Endothelial cell of umbilical vein (primary cell): Measurements from ENCODE around the gene PXMP4. TPM values are rescaled to one million over a fixed set of nuclear protein-coding genes. Genes with fewer than 3 reads are reported as not detected.
A peak's percentile ranks its signal among the peaks of the same experiment; 100 is the strongest.

ENCODE experiments used
- BruUV-seq: library from RNA; stranded (reverse); fragments of 400-500 nt; replicated peaks from 2 replicates; lab custom pipeline; 2021; lab: Mats Ljungman, UMichigan
- CTCF ChIA-PET: fragments of 300-600, 350-600 bp; sonication (Branson Sonifier 250); formaldehyde crosslinking; loops from one replicate; lab custom pipeline; 2021; ENCODE audit warnings: antibody characterized with exemption, inconsistent platforms; lab: Charles Lee
- POLR2A ChIA-PET: fragments of 300-600, 350-600 bp; sonication (Branson Sonifier 250); formaldehyde crosslinking; loops from one replicate; lab custom pipeline; 2021; ENCODE audit warnings: antibody characterized with exemption, inconsistent platforms; lab: Charles Lee
- DNase-seq: peaks from one replicate; pipeline ENCODE4 v3.0.0-alpha.2; 2011; ENCODE audit warnings: low read depth, low spot score
- FAIRE-seq: peaks from 2 replicates; lab custom pipeline; 2011; peaks lifted over from hg19 to GRCh38; lab: Jason Lieb, UNC
- H2AFZ ChIP-seq: 2 replicates; pipeline ENCODE4 v1.6.0; 2012; ENCODE audit warnings: low read depth, low read length, control low read depth, inconsistent platforms
- H3K27ac ChIP-seq: 2 replicates; pipeline ENCODE4 v1.5.1; 2011; ENCODE audit warnings: low read depth, mild to moderate bottlenecking, control low read depth, low read length, moderate library complexity; ENCODE audit not compliant: insufficient read depth
- H3K27me3 ChIP-seq, 2 experiments: 2 replicates each; pipeline versions ENCODE4 v1.6.0 to v1.6.1; 2011; ENCODE audit warnings: low read length in 2 of 2, mixed read lengths in 1 of 2; ENCODE audit not compliant: control insufficient read depth in 2 of 2, insufficient read depth in 2 of 2
- H3K36me3 ChIP-seq, 2 experiments: 2 replicates in 1 of 2; 3 replicates in 1 of 2; pipeline ENCODE4 v1.5.1; 2011; ENCODE audit warnings: low read length in 2 of 2, mild to moderate bottlenecking in 1 of 2, moderate library complexity in 1 of 2; ENCODE audit not compliant: control insufficient read depth in 2 of 2, insufficient read depth in 2 of 2; ENCODE audit errors: extremely low read depth in 1 of 2
- H3K4me1 ChIP-seq: 3 replicates; pipeline ENCODE4 v1.5.1; 2011; ENCODE audit warnings: mild to moderate bottlenecking, low read length; ENCODE audit not compliant: control insufficient read depth, insufficient read depth; ENCODE audit errors: extremely low read depth
- H3K4me2 ChIP-seq: 2 replicates; pipeline ENCODE4 v1.6.1; 2011; ENCODE audit warnings: low read length, control low read depth, mixed read lengths; ENCODE audit not compliant: insufficient read depth
- H3K4me3 ChIP-seq, 3 experiments: fragments of 200-600 bp in 1 of 3; sonication (generic), shearing (Covaris generic) in 1 of 3; replicated peaks in 1 of 3; 2 replicates each; pipeline ENCODE4 v1.5.1; 2011 to 2016; ENCODE audit warnings: control low read depth in 3 of 3, low read length in 3 of 3, mild to moderate bottlenecking in 2 of 3, inconsistent platforms in 1 of 3, low read depth in 1 of 3, moderate library complexity in 1 of 3; ENCODE audit not compliant: insufficient read depth in 1 of 3
- H3K79me2 ChIP-seq: 2 replicates; pipeline ENCODE4 v1.6.0; 2012; ENCODE audit warnings: low read length, inconsistent platforms; ENCODE audit not compliant: control insufficient read depth, insufficient read depth
- H3K9ac ChIP-seq: replicated peaks from 2 replicates; pipeline ENCODE3; 2011; ENCODE audit warnings: low read length, control low read depth; ENCODE audit not compliant: insufficient read depth; ENCODE audit errors: extremely low read depth
- H3K9me1 ChIP-seq: replicated peaks from 3 replicates; pipeline ENCODE4 v1.6.0; 2011; ENCODE audit warnings: mild to moderate bottlenecking, low read length; ENCODE audit not compliant: control insufficient read depth, insufficient read depth; ENCODE audit errors: extremely low read depth
- H3K9me3 ChIP-seq: replicated peaks from 2 replicates; pipeline ENCODE4 v1.5.1; 2012; ENCODE audit warnings: low read length, inconsistent platforms; ENCODE audit not compliant: control insufficient read depth, insufficient read depth
- H4K20me1 ChIP-seq: replicated peaks from 2 replicates; pipeline ENCODE3; 2011; ENCODE audit warnings: mild to moderate bottlenecking, low read length; ENCODE audit not compliant: control insufficient read depth, insufficient read depth; ENCODE audit errors: extremely low read depth
- GATA2 ChIP-seq: IDR thresholded peaks from 2 replicates; pipeline ENCODE4 v1.7.0; 2011; ENCODE audit warnings: low read depth, mild to moderate bottlenecking, moderate library complexity, mixed read lengths, low read length; ENCODE audit not compliant: insufficient read length, insufficient read depth
- JUN ChIP-seq: IDR thresholded peaks from 2 replicates; pipeline ENCODE4 v1.6.1; 2011; ENCODE audit warnings: borderline replicate concordance, low read depth; ENCODE audit not compliant: insufficient read length, insufficient read depth
- POLR2A ChIP-seq: IDR thresholded peaks from 2 replicates; pipeline ENCODE4 v1.6.1; 2012; ENCODE audit warnings: low read depth, mild to moderate bottlenecking, control low read depth, low read length
- POLR2AphosphoS5 ChIP-seq: IDR thresholded peaks from 2 replicates; pipeline ENCODE4 v1.6.1; 2012; ENCODE audit warnings: low read depth, mild to moderate bottlenecking, control low read depth, low read length, moderate library complexity; ENCODE audit not compliant: insufficient read depth
- dilution Hi-C: fragments of 300-500 bp; cut with MboI; formaldehyde crosslinking; loops from one replicate; pipeline ENCODE4 v1.15.0; 2019; ENCODE audit warnings: low sequenced_read_pairs; ENCODE audit not compliant: extremely low pct_ligation_motif_present
- intact Hi-C: fragments of 100-400 bp; cut with micrococcal nuclease; formaldehyde crosslinking; loops from one replicate; pipeline ENCODE4 v1.10.0; 2022
- polyA plus RNA-seq, 4 experiments: library from polyadenylated mRNA; depleted of rRNA in 3 of 4; stranded (reverse) in 3 of 4; unstranded in 1 of 4; fragments of >200 nt; gene quantifications; 2 replicates each; pipeline versions ENCODE4 v1.2.1 to v1.2.3, GENCODE V29; 2011 to 2012; ENCODE audit warnings: missing spikeins in 1 of 4
- total RNA-seq: library from RNA; stranded (reverse); gene quantifications from 2 replicates; pipeline ENCODE4 v1.2.3, GENCODE V29; 2021
- TF ChIP-seq, protein P1 (sequence below), 2 donors: IDR thresholded peaks; 1 replicate in 1 of 2; 2 replicates in 1 of 2; pipeline ENCODE4 v1.5.1; 2011; ENCODE audit warnings: low read length in 2 of 2, mild to moderate bottlenecking in 2 of 2, moderate library complexity in 2 of 2, control low read depth in 1 of 2, inconsistent platforms in 1 of 2, low read depth in 1 of 2; ENCODE audit not compliant: insufficient read depth in 1 of 2; ENCODE audit errors: extremely low read depth in 1 of 2

PXMP4 gene
- total and polyA plus RNA-seq, 2 donors (not counting 3 experiments of a cell fraction or from before 2014, with no cell fraction given) = 6.9 to 8.5 TPM

DNA sequence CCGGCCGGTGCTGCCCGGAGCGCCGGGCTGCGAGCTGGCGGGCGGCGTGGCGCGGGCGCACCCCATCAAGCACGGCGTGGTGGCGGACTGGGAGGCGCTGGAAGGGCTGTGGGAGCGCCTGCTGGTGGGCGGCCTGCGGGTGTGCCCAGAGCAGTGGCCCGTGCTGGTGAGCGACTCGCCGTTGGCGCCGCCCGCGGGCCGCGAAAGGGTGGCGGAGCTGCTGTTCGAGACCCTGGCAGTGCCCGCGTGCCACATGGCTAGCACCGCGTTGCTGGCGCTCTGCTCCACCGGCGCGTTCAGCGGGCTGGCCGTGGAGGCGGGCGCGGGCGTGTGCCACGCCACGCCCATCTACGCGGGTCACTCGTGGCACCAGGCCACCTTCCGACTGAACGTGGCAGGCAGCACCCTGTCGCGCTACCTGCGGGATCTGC, 52.9 kb downstream of the PXMP4 start:
- Histone ChIP-seq H3K79me2 (no peaks in the 10 kb centered on the region), H3K4me1 (peaks cover 23% of the 10 kb centered on the region), H3K4me2 (peak overlapping the region; percentile 26), H4K20me1 (no peaks in the 10 kb centered on the region), H2AFZ (peak overlapping the region; percentile 19), H3K36me3 (peaks cover 0 to 2% of the 10 kb centered on the region in 2 experiments), H3K27me3 (no peaks in the 10 kb centered on the region), H3K27ac (no peak overlapping the region), H3K9me3 (no peaks in the 10 kb centered on the region), H3K9ac (no peak overlapping the region), H3K9me1 (no peaks in the 10 kb centered on the region), H3K4me3 (peak overlapping the region; percentile 3 to 33 (median 17))
- dilution Hi-C loops = no loop called here
- BruUV-seq = no TSS peak
- no peak for TF ChIP-seq JUN
- peak; percentile 36 for TF ChIP-seq POLR2AphosphoS5
- TF ChIP-seq GATA2 = no peak
- TF ChIP-seq, protein P1, sequence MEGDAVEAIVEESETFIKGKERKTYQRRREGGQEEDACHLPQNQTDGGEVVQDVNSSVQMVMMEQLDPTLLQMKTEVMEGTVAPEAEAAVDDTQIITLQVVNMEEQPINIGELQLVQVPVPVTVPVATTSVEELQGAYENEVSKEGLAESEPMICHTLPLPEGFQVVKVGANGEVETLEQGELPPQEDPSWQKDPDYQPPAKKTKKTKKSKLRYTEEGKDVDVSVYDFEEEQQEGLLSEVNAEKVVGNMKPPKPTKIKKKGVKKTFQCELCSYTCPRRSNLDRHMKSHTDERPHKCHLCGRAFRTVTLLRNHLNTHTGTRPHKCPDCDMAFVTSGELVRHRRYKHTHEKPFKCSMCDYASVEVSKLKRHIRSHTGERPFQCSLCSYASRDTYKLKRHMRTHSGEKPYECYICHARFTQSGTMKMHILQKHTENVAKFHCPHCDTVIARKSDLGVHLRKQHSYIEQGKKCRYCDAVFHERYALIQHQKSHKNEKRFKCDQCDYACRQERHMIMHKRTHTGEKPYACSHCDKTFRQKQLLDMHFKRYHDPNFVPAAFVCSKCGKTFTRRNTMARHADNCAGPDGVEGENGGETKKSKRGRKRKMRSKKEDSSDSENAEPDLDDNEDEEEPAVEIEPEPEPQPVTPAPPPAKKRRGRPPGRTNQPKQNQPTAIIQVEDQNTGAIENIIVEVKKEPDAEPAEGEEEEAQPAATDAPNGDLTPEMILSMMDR (IDR thresholded peaks at IDR 0.05; ENCODE audit: extremely low read depth in 1 of 2, insufficient read depth in 1 of 2, low read depth in 1 of 2, low read length in 2 of 2) = peak in 1 of 2 donors; percentile 23
- no peak for TF ChIP-seq POLR2A
- no peak for FAIRE-seq
- POLR2A ChIA-PET = interaction anchor here (1.2 to 1.4 kb wide), 2 partner anchors 14 to 178 kb away, joined by 3 to 4 read pairs; partner anchors contain the start of gene CBFA2T2
- CTCF ChIA-PET = interaction anchor here (0.6 to 3.3 kb wide), 39 partner anchors 9 to 460 kb away, joined by 3 to 36 read pairs (median 4); partner anchors contain the start of genes CBFA2T2, CDK5RAP1, PXMP4 and SNTA1
- intact Hi-C loops = loop anchor here (2.0 to 10.0 kb wide), 3 partner anchors 20 to 400 kb away; partner anchors contain the start of genes E2F1 and RALY
- DNase-seq = no peak
